ENCODE data around the gene ANO6.
"Not testable (repeated sequence)": the region's sequence is repeated elsewhere in the genome, so short reads cannot be mapped to it uniquely, and the experiment has no call there.

ANO6 gene

DNA sequence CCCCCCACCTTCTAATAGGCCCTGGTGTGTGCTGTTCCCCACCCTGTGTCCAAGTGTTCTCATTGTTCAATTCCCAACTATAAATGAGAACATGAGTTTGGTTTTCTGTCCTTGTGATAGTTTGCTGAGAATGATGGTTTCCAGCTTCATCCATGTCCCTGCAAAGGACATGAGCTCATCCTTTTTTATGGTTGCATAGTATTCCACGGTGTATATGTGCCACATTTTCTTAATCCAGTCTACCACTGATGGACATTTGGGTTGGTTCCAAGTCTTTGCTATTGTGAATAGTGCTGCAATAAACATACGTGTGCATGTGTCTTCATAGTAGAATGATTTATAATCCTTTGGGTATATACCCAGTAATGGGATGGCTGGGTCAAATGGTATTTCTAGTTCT is 20.5 kb downstream of the ANO6 start:
- DNase-seq = not testable (repeated sequence)

DNA sequence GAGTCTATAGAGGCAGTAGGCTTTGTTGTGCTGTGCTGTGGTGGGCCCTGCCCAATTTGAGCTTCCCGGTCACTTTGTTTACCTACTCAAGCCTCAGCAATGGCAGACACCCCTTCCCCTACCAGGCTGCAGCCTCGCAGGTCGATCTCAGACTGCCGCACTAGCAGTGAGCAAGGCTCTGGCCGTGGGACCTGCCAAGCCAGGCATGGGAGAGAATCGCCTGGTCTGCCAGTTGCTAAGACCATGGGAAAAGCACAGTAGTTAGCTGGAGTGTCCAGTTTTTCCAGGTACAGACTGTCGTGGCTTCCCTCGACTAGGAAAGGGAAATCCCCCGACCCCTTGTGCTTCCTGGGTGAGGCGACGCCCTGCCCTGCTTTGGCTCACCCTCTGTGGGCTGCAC is 26.3 kb downstream of the ANO6 start:
- no peak for DNase-seq

DNA sequence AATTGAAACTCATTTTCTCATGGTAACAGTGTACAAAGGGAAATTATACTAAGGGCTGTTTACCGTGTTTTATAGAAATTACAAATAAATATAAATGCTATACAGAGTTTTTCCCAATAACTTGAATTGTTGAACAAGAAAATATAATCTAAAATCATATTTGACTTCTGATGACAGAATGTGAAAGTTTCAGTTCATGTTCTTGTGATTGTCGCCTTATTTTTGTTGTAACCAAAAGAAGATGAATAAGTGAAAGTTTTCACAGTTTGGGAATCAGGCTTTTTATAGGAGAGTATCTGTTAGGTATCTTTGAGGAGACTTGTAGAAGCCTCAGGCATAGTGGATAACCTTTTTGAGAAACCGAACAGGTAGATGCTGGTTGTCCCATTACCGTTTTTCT is 28.1 kb downstream of the ANO6 start:
- no peak for DNase-seq

DNA sequence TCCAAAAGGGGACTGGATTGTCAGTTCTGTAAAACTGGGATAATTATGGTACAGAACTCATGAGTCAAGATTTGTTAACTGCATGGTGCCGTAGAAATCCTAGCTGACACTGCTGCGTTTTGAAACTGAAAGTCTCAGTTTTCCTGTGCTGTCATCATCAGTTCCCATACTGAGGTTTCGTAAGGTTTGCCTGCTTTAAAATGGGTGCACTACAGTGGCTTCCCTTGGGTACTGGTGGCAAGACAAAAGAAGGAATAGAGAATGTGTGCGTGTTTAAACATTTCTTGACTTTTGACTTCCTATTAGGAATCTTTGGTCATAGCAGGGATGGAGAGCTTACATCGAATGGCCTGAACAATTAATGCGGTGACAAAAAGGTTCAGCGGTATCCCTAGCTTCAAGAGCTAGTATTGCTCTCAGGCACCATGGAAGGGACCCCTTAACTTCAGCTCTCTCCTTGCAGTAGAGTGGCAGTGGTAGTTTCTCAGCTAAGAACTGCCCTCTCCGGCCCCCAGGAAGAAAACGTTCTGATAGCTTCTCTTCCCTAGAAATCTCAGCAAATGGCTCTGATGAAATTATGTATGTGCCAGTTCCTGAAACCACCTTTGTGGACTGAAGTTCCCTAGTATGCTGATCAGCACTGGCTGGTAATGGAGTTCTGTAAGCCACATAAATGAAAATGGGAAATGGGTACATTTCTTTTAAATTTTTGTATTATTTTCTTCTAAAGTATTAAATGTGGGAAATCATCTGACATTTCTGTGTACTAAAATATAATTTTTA is 28.9 kb downstream of the ANO6 start:
- DNase-seq = no peak

DNA sequence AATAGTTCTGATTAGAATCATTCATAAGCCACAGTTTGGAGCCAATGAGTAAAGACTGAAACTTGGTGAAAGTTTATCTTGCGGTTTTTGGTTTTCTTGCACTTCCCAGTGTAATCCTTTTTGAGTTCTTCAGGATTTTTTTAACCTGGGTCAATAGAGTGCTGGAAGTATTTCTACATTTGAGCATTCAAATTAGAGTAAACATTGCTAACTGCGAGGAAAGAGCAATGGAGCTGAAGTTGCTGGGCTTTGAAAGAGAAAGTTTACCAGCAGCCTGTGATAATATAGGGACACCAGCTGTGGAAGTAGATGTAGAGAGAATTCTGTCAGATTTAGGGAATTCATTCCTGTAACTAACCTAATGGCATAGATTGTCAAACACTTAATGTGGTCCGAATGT is 30.3 kb downstream of the ANO6 start:
- no peak for DNase-seq

GRCh38 chr12:45247589-45247988 is 31.7 kb downstream of the ANO6 start:
- no peak for DNase-seq

DNA sequence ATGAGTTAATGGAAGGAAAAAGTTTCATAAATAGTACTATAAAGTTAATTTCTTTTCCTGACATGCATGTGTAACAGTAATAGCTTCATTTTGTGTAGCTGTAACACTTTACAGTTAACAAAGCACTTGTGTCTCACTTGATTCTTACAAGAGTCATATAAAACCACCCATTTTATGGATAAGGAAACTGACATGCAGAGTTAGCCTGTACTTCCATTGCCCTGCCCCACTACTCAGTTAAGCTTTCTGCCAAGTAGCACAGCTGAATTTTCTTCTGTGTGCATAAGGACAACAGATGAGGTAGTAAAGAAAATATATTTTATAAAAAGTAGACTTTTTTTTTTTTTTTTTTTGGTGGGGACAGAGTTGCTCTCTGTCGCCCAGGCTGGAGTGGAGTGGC is 32.2 kb downstream of the ANO6 start:
- DNase-seq = no peak

DNA sequence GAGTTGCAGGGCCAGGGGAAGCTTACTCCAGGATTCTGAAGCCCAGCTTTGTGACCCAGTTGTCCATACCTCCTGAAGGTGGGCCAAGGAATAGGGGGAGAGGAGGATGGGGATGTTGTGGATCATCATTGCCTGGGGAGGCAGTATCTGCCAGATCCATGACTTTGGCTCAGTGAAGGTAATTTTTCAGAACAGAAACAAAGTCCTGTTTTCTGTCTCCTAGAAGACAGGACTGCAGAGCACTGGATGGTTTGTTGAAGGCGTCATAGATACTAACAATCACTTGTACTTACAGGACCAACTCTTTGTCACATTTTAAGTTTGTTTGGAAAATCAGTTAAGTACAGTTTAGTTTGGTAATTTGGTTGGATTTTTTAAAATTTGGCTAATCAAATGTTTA is 38.4 kb downstream of the ANO6 start:
- no peak for DNase-seq

DNA sequence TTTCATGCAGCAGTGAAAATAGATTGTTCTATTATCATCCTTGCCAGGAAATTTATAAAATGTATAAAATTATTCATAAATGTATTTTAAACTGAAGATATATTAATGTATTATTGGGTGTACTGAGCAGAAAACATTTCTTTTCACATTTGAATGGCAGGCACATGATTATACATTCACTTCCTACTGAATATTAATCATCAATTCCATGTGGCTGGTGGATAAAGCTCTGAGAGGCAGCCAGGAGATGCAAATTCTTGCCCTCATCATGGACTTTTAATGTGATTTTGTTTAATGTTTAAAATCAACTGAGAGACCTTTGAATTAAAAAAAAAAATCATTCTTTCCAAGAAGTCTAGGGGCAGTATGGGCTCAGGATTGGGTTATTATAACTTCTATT is 40.8 kb downstream of the ANO6 start:
- DNase-seq = no peak

- DNase-seq = no peak
Observed at GRCh38 chr12:45257185-45257930, 41.5 kb downstream of the ANO6 start.

DNA sequence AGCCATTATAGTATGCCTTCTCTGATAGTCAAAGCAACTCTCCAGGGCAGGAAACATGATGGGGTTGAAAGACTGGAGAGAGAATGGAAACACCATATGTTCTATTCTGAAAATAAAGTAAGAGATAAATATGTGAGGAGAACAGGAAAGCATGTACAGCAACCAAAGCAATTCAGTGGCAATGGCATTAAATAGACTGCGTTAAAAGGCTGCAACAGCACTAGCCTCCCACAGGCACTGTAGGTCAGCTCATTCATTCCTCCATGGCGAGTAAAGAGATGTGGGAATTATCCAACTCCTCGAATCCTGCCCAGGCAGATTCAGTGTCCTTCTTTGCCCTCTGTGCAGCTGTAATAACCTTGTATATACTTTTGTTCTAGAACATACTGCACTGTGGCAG is 43.8 kb downstream of the ANO6 start:
- DNase-seq = no peak

DNA sequence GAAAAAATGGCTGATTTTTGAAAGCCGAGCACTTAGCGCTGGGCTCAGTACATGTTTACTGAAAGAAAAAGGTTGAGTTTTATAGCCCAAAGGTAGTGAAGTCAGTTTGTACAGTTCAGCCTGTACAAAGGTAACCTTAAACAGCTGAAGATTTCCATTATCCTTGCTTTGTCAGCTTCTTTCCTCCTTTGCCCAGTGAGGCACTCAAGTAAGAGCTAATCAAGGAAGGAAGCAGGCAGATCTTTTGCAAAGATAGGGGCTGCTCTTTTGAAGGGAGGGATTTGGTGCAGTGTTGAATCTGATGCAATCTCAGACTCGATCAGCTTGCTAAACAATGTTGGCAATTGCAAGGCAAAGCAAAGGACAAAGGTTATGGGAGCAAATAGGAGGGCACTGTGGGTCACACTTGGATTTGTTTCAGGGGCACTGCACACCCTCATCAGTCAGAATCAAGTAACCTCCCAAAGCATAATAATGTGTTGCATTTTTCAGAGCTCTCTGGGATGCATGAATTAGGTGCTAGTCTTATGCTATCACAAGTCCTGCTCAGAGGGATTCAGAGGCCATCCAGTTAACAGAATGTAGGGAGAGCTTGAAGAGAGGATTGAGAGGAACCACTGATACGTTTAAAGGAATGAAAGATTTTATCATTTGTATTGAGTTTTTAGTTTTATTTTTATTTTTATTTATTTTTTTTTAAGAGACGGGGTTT is 44.4 kb downstream of the ANO6 start:
- DNase-seq = no peak

GRCh38 chr12:45260854-45261253 is 45.0 kb downstream of the ANO6 start:
- DNase-seq = no peak

DNA sequence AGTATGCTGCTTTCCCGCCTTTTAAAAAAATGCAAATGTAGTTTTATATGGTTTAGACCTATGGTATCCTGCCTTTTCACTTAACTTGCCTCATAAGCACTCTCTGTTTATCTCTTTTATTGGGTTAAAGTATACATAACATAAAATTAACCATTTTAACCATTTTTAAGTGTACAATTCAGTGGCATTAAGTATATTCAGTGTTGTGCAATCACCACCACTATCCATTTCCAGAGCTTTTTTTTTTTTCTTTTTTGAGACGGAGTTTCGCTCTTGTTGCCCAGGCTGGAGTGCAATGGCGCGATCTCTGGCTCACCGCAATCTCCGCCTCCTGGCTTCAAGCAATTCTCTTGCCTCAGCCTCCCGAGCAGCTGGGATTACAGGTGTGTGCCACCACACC is 46.3 kb downstream of the ANO6 start:
- not testable (repeated sequence) for DNase-seq

DNA sequence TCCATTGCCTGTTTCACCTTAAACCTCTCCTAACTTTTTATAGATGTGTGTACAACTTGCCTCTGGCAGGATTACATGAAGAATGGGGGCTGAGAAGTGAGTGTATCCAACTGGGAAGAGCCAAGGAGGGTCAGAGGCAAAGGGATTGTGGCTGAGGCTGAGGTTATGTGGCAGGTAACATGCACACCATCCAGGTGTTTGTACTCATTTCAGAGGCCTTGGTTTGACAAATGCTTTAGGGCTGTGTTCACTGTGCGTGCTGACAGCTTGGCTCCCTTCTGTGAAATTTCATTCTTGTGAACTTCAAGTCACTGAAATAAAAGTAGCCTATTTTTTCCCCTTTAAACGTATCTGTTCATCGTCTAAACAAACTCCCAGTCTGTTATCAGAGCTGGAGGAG is 47.7 kb downstream of the ANO6 start:
- DNase-seq = no peak

DNA sequence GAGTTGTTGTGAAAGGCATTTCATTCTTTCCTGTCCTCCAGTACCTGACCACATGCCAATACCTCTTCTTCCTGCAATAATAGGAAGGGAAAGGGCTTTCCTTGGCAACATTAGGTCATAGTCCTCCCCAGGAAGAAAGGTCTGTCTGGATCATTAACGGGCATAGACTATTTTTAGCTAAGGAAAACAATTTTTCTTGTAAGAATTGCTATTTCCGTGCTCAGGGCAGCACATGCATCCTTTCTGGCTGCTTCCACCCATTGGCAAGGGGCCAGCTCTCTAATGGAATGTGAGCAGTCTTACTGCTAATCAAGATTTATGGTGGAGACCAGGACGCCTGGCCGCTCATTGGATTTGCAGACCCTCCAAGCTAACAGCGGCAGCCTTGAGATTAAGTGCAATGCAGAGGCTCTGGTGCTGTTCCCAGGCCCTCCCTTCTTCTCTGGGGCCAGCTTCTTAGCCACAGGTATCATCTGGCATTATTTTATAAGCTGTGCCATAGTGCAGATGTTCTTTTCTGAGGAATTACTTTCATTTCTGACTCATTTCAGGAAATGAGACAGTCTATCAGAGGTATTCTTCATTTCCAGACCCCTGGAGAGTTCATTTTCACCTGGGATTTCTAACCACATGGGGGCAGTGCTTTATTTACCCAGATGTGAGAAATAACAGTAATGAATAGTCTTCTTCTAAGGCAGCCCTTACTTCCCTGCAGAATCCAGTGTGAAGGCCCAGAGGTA is 52.9 kb downstream of the ANO6 start:
- peak in 6 of 51 donors; percentile 1 to 8 (median 4) for DNase-seq

DNA sequence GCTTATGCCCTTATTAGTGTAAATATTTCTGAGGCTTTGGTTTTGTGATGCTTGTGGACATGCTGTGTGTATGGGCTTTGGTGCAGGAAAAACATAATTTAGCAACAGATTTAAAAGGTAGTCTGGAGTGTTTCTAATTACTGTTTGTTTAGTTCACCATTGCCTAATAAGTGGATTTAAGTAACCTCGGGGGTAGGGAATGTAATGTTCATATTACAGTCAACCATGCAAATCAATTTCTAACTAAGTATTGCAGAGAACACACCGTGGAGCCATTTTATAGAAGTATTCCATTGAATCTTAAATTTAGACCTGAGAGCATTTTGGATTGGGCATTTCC is 53.5 kb downstream of the ANO6 start:
- no peak for DNase-seq

DNA sequence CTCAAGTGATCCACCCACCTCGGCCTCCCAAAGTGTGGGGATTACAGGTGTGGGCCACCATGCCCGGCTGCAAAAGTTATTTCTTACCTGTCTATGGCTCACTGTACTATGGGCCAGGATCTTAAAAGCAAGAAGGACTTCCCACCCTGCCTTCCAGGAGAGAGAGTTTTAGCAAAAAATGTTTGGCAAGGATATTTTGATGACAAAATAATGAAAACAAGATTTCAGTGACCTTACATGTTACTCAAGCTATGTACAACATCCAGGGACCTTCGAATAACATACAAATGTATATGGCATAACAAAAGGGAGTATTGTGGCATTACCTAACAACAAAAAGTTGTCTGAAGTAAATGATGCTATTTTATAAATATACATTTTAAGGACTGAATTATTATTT is 55.1 kb downstream of the ANO6 start:
- DNase-seq = no peak

DNA sequence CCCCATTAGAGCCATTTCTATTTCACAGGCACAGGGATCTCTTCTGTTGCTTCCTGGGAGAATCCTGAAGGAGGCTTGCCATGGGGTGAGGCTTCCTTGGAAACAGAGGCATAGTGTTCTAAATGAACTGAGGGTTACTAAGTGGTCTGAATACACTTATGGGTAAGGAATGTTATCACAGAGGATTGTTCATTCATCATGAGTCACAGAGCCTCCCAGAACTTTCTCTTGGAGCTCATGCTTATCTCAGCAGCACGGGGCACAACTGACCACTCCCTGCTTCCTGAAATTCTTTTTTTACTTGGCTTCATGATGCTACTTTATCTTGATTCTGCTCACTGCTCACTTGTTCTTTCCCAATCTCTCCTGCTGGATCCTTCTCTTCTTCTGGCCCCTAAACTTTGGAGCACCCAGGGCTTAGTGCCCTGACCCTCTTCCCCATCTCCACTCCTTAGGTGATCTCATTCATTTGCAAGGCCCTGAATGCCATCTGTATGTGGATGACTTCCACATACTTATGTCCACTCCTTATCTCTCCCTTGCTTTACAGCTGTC is 57.9 kb downstream of the ANO6 start:
- no peak for DNase-seq

DNA sequence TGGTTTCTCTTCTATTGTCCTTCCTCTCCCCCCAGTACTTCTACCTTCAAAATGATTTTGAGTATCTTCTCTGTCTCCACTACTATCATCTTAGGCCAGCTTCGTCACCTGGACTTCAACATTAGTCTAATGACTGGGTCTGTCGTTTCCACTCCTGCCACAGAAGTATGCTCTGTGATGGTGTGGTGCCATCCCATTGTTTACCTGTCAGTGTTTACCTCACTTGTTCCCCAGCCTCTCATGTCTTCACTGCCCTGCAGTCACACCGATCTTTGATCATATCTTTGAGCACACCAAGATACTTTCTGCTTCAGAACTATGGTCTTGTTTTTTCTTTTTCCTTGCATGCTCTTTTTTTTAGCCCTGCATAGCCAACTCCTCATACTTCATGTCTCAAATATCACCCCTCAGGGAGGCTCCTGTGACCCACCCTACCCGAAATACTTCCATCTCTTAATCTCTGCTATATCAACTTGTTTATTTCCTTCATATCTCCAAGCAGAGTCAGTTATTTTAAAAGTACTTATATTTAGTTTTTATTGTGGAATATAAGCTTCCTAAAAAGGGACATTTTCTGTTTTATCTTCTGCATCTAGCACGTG is 60.4 kb downstream of the ANO6 start:
- no peak for DNase-seq

DNA sequence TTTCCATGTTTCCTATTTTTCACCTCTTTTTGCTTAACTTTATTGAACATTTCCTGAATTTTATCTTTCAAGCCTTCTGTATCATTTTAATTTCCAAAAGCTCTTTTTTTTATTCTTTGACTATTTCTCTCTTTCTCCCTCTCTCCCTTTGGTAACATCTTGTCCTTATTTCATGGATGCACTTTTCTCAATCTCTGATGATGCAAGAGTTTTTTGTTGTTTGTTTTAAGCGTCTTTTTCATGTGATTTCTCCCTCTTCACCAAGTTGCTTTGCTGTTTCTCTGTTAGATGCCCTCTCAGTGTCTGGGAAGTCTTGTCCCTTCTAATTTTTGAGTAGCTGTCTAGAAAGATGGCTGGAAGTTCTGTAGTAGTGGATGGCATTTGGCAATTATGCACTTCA is 62.6 kb downstream of the ANO6 start:
- DNase-seq = no peak
